Transverse colon (tissue), 3 donors: Measurements from ENCODE around the gene WFDC9.

ENCODE experiments used
- EP300 ChIP-seq: sonication (generic); formaldehyde crosslinking; IDR thresholded peaks from one replicate; pipeline ENCODE4 v1.6.1; 2017; ENCODE audit warnings: antibody characterized with exemption, low read depth
- POLR2A ChIP-seq: fragments of 450-650 bp; IDR thresholded peaks from one replicate; pipeline ENCODE4 v1.6.1; 2016; ENCODE audit warnings: antibody characterized with exemption, mild to moderate bottlenecking, moderate library complexity
- TF ChIP-seq, protein P1 (sequence below), 5 experiments: fragments of 200-600 bp in 3 of 5; fragments of 450-650 bp in 2 of 5; sonication (generic) in 3 of 5; IDR thresholded peaks; 1 replicate in 2 of 5; 2 replicates in 3 of 5; pipeline ENCODE4 v1.5.1; 2016 to 2017; ENCODE audit warnings: antibody characterized with exemption in 5 of 5, inconsistent platforms in 3 of 5, mild to moderate bottlenecking in 2 of 5, moderate library complexity in 1 of 5

DNA sequence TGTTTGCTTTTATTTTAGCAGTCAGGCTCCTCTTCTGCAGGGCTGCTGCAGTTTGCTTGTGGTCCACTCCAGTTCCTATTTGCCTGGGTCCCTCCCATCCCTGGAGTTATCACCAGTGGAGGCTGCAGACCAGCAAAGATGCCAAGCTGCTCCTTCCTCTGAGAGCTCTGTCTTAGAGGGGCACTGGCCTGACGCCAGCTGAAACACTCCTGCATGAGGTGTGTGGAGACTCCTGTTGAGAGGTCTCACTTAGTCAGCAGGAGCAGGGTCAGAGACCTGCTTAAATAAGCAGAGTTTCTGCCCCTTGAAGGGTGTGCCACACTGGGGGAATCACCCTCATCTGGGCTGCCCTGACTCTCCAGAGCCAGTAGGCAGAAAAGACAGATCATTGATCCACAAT lies 35.8 kb downstream of the WFDC9 start:
- TF ChIP-seq, protein P1, sequence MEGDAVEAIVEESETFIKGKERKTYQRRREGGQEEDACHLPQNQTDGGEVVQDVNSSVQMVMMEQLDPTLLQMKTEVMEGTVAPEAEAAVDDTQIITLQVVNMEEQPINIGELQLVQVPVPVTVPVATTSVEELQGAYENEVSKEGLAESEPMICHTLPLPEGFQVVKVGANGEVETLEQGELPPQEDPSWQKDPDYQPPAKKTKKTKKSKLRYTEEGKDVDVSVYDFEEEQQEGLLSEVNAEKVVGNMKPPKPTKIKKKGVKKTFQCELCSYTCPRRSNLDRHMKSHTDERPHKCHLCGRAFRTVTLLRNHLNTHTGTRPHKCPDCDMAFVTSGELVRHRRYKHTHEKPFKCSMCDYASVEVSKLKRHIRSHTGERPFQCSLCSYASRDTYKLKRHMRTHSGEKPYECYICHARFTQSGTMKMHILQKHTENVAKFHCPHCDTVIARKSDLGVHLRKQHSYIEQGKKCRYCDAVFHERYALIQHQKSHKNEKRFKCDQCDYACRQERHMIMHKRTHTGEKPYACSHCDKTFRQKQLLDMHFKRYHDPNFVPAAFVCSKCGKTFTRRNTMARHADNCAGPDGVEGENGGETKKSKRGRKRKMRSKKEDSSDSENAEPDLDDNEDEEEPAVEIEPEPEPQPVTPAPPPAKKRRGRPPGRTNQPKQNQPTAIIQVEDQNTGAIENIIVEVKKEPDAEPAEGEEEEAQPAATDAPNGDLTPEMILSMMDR (IDR thresholded peaks at IDR 0.05): no peak
- TF ChIP-seq EP300: no peak
- no peak for TF ChIP-seq POLR2A
